GM23338 (cell line): Measurements from ENCODE around the gene CALML3. TPM values are rescaled to one million over a fixed set of nuclear protein-coding genes. Genes with fewer than 3 reads are reported as not detected.

Experiments
- ATAC-seq: fragments of 200-7000 bp; cut with Tn5 transposase; 3 replicates; pipeline ENCODE4 v1.9.1; 2020
- DNase-seq: peaks from one replicate; pipeline ENCODE4 v3.0.0-alpha.2; 2015; ENCODE audit warnings: low spot score
- H2AFZ ChIP-seq: fragments of 200-600 bp; sonication (generic); 2 replicates; pipeline ENCODE4 v1.8.0; 2016; ENCODE audit warnings: antibody characterized with exemption, mild to moderate bottlenecking, moderate library complexity
- H3F3A ChIP-seq: fragments of 200-600 bp; sonication (generic); replicated peaks from 2 replicates; pipeline ENCODE4 v1.8.0; 2017; ENCODE audit warnings: antibody characterized with exemption, mixed run types, low read depth
- H3K27ac ChIP-seq: fragments of 200-600 bp; sonication (generic); 2 replicates; pipeline ENCODE4 v1.6.1; 2016; ENCODE audit warnings: low read depth
- H3K27me3 ChIP-seq: fragments of 200-600 bp; sonication (generic); 2 replicates; pipeline ENCODE4 v1.8.0; 2016; ENCODE audit warnings: mild to moderate bottlenecking, mixed run types, moderate library complexity; ENCODE audit not compliant: insufficient read depth
- H3K36me3 ChIP-seq: fragments of 200-600 bp; sonication (generic); 2 replicates; pipeline ENCODE4 v1.8.0; 2016; ENCODE audit warnings: mild to moderate bottlenecking; ENCODE audit not compliant: insufficient read depth
- H3K4me1 ChIP-seq: fragments of 200-600 bp; sonication (generic); 2 replicates; pipeline ENCODE4 v1.8.0; 2016; ENCODE audit warnings: mild to moderate bottlenecking, moderate library complexity; ENCODE audit not compliant: insufficient read depth
- H3K4me2 ChIP-seq: fragments of 200-600 bp; sonication (generic); 2 replicates; pipeline ENCODE4 v1.7.1; 2017; ENCODE audit warnings: mixed run types
- H3K4me3 ChIP-seq: fragments of 200-600 bp; sonication (generic); 2 replicates; pipeline ENCODE4 v1.6.1; 2016; ENCODE audit warnings: mixed run types
- H3K79me2 ChIP-seq: fragments of 200-600 bp; sonication (generic); replicated peaks from 2 replicates; pipeline ENCODE4 v1.8.0; 2017; ENCODE audit warnings: mild to moderate bottlenecking; ENCODE audit not compliant: insufficient read depth
- H3K9me2 ChIP-seq: fragments of 200-600 bp; sonication (generic); 2 replicates; pipeline ENCODE4 v1.8.0; 2017; ENCODE audit not compliant: insufficient read depth
- H4K20me1 ChIP-seq: fragments of 200-600 bp; sonication (generic); replicated peaks from 2 replicates; pipeline ENCODE4 v1.8.0; 2017; ENCODE audit warnings: mild to moderate bottlenecking; ENCODE audit not compliant: insufficient read depth
- H3K27ac Mint-ChIP-seq: 2 replicates; pipeline ENCODE4 v1.8.0; 2020; ENCODE audit warnings: inconsistent platforms, mild to moderate bottlenecking, moderate library complexity, mixed read lengths
- H3K27me3 Mint-ChIP-seq: 3 replicates; pipeline ENCODE4 v1.8.0; 2022; ENCODE audit warnings: low read depth, mild to moderate bottlenecking, moderate library complexity, mixed read lengths, inconsistent platforms; ENCODE audit not compliant: insufficient read depth, poor library complexity
- H3K36me3 Mint-ChIP-seq: 3 replicates; pipeline ENCODE4 v1.8.0; 2021; ENCODE audit warnings: low read depth, mild to moderate bottlenecking, inconsistent platforms, moderate library complexity, mixed read lengths
- H3K4me1 Mint-ChIP-seq: 3 replicates; pipeline ENCODE4 v1.8.0; 2020; ENCODE audit warnings: mild to moderate bottlenecking, inconsistent platforms, mixed read lengths
- H3K4me3 Mint-ChIP-seq: 3 replicates; pipeline ENCODE4 v1.8.0; 2021; ENCODE audit warnings: moderate library complexity, mild to moderate bottlenecking, inconsistent platforms, mixed read lengths
- H3K9me3 Mint-ChIP-seq: 3 replicates; pipeline ENCODE4 v1.8.0; 2020; ENCODE audit warnings: moderate library complexity, mild to moderate bottlenecking, inconsistent platforms, mixed read lengths
- CREB1 ChIP-seq: fragments of 250-450 bp; sonication (Bioruptor Pico); IDR thresholded peaks from 2 replicates; pipeline ENCODE4 v1.5.0; 2020; ENCODE audit warnings: low read depth, mild to moderate bottlenecking, moderate library complexity
- CTCF ChIP-seq, 2 experiments: fragments of 200-600 bp in 1 of 2; sonication (generic) in 1 of 2; conservative IDR thresholded peaks; 2 replicates each; pipeline versions ENCODE4 v1.5.1 to v1.6.1; 2016 to 2017; ENCODE audit warnings: antibody characterized with exemption in 2 of 2, low read depth in 2 of 2, mild to moderate bottlenecking in 2 of 2, moderate library complexity in 1 of 2
- ETS1 ChIP-seq: IDR thresholded peaks from 2 replicates; pipeline ENCODE4 v1.6.1; 2016; ENCODE audit warnings: antibody characterized with exemption
- EZH2 ChIP-seq: fragments of 200-600 bp; sonication (generic); IDR thresholded peaks from one replicate; pipeline ENCODE4 v1.8.0; 2017; ENCODE audit warnings: antibody characterized with exemption, mild to moderate bottlenecking, low read depth; ENCODE audit not compliant: unreplicated experiment
- EZH2phosphoT487 ChIP-seq: fragments of 200-600 bp; sonication (generic); IDR thresholded peaks from one replicate; pipeline ENCODE4 v1.8.1; 2018; ENCODE audit warnings: antibody characterized with exemption; ENCODE audit not compliant: unreplicated experiment
- JUNB ChIP-seq: IDR thresholded peaks from one replicate; pipeline ENCODE4 v1.6.1; 2016; ENCODE audit warnings: antibody characterized with exemption; ENCODE audit not compliant: unreplicated experiment
- NANOG ChIP-seq: IDR thresholded peaks from 2 replicates; pipeline ENCODE4 v1.6.1; 2016; ENCODE audit warnings: antibody characterized with exemption, borderline replicate concordance
- POLR2AphosphoS5 ChIP-seq: IDR thresholded peaks from 2 replicates; pipeline ENCODE4 v1.6.1; 2016; ENCODE audit warnings: antibody characterized with exemption, low read depth
- STAT1 ChIP-seq: IDR thresholded peaks from one replicate; pipeline ENCODE4 v1.6.1; 2016; ENCODE audit warnings: antibody characterized with exemption; ENCODE audit not compliant: unreplicated experiment
- ZNF114 ChIP-seq: fragments of 250-450 bp; sonication (Bioruptor Pico); IDR thresholded peaks from 2 replicates; pipeline ENCODE4 v1.5.0; 2020; ENCODE audit warnings: mild to moderate bottlenecking, moderate library complexity
- ZNF462 ChIP-seq: fragments of 250-450 bp; sonication (Bioruptor Pico); IDR thresholded peaks from 2 replicates; pipeline ENCODE4 v1.5.0; 2020; ENCODE audit warnings: mild to moderate bottlenecking, moderate library complexity
- polyA plus RNA-seq: library from polyadenylated mRNA; unstranded; fragments of >200 nt; fragmentation: Nextera tagmentation; extraction: Ambion mirVana; gene quantifications from 2 replicates; pipeline ENCODE4 v1.2.1, GENCODE V29; 2016
- total RNA-seq: library from RNA; depleted of rRNA; stranded (reverse); fragments of >200 nt; shearing (Covaris generic); gene quantifications from 2 replicates; pipeline ENCODE4 v1.2.3, GENCODE V29; 2014
- TF ChIP-seq, protein P1 (sequence below): IDR thresholded peaks from one replicate; pipeline ENCODE4 v1.6.1; 2018; ENCODE audit warnings: antibody characterized with exemption; ENCODE audit not compliant: unreplicated experiment

Gene CALML3
- total and polyA plus RNA-seq, 2 experiments from 2014 or later: not detected

DNA sequence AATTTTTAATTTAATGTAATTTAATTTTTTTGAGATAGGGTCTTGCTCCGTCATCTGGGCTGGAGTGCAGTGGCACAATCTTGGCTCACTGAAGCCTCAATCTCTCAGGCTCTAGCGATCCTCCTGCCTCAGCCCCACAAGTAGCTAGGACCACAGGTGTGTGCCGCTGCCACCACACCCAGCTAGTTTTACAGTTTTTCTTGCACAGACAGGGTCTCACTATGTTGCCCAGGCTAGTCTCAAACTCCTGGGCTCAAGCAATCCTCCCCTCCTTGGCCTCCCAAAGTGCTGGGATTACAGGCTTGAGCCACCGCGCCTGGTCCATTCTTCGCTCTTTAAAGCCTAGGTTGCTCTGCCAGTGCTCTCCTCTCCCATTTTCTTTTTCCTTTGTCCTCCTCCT lies 12.9 kb downstream of the CALML3 start:
- Mint-ChIP-seq H3K36me3 (no peaks in the 10 kb centered on the region; the same call in 2 of the 3 replicates), H3K4me1 (peaks cover 3% of the 10 kb centered on the region), H3K27me3 (peaks cover 9% of the 10 kb centered on the region), H3K27ac (0 out of 2 replicates have a peak overlapping the region, but pooled peaks have one; percentile 25), H3K9me3 (peaks cover 13% of the 10 kb centered on the region; the same call in 2 of the 3 replicates), H3K4me3 (no peak overlapping the region)
- H3K79me2 ChIP-seq: no peaks in the 10 kb centered on the region
- TF ChIP-seq ZNF462: no peak
- no peak for TF ChIP-seq ETS1
- no peak for TF ChIP-seq STAT1
- TF ChIP-seq EZH2: no peak
- no peak for TF ChIP-seq CTCF (conservative IDR thresholded peaks at IDR 0.05; ENCODE audit: low read depth in 2 of 2)
- no peak for TF ChIP-seq POLR2AphosphoS5
- no peak for TF ChIP-seq JUNB
- TF ChIP-seq EZH2phosphoT487: no peak
- TF ChIP-seq NANOG: no peak
- TF ChIP-seq ZNF114 (CRISPR knock-in tag): no peak
- TF ChIP-seq, protein P1, sequence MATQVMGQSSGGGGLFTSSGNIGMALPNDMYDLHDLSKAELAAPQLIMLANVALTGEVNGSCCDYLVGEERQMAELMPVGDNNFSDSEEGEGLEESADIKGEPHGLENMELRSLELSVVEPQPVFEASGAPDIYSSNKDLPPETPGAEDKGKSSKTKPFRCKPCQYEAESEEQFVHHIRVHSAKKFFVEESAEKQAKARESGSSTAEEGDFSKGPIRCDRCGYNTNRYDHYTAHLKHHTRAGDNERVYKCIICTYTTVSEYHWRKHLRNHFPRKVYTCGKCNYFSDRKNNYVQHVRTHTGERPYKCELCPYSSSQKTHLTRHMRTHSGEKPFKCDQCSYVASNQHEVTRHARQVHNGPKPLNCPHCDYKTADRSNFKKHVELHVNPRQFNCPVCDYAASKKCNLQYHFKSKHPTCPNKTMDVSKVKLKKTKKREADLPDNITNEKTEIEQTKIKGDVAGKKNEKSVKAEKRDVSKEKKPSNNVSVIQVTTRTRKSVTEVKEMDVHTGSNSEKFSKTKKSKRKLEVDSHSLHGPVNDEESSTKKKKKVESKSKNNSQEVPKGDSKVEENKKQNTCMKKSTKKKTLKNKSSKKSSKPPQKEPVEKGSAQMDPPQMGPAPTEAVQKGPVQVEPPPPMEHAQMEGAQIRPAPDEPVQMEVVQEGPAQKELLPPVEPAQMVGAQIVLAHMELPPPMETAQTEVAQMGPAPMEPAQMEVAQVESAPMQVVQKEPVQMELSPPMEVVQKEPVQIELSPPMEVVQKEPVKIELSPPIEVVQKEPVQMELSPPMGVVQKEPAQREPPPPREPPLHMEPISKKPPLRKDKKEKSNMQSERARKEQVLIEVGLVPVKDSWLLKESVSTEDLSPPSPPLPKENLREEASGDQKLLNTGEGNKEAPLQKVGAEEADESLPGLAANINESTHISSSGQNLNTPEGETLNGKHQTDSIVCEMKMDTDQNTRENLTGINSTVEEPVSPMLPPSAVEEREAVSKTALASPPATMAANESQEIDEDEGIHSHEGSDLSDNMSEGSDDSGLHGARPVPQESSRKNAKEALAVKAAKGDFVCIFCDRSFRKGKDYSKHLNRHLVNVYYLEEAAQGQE: no peak
- TF ChIP-seq CREB1 (CRISPR knock-in tag): no peak
- H3K4me3 ChIP-seq: no peak overlapping the region
- H3K9me2 ChIP-seq: no peaks in the 10 kb centered on the region
- DNase-seq (no peak), ATAC-seq (no peak)
- H3K27ac ChIP-seq: no peak overlapping the region
- no peaks in the 10 kb centered on the region for H3K4me1 ChIP-seq
- no peaks in the 10 kb centered on the region; the same call in 1 of the 2 replicates for H3K36me3 ChIP-seq
- no peak overlapping the region for H3K4me2 ChIP-seq
- no peaks in the 10 kb centered on the region for H3F3A ChIP-seq
- no peaks in the 10 kb centered on the region for H3K27me3 ChIP-seq
- peak overlapping the region; percentile 83 for H2AFZ ChIP-seq
- no peaks in the 10 kb centered on the region for H4K20me1 ChIP-seq
